GM19455 (cell line): Measurements from ENCODE around the gene SP3.

Experiments
- ATAC-seq: cut with Tn5 transposase; IDR thresholded peaks from one replicate; pipeline ENCODE4 v1.9.1; 2021; ENCODE audit not compliant: unreplicated experiment

SP3 gene

GRCh38 chr2:173968551-173968950, 3.4 kb upstream of the SP3 start:
- ATAC-seq: no peak

GRCh38 chr2:173966274-173967098, 1.3 kb upstream of the SP3 start:
- ATAC-seq: no peak

GRCh38 chr2:173964565-173965371, 405 bp downstream of the SP3 start:
- peak; percentile 30 for ATAC-seq

GRCh38 chr2:173963817-173964564, 1.2 kb downstream of the SP3 start:
- ATAC-seq: peak; percentile 59

GRCh38 chr2:173963323-173963816, 1.8 kb downstream of the SP3 start:
- peak; percentile 25 for ATAC-seq

GRCh38 chr2:173962583-173963110, 2.5 kb downstream of the SP3 start:
- no peak for ATAC-seq

GRCh38 chr2:173962031-173962430, 3.1 kb downstream of the SP3 start:
- ATAC-seq: no peak

GRCh38 chr2:173961346-173961705, 3.8 kb downstream of the SP3 start:
- no peak for ATAC-seq

- no peak for ATAC-seq
These were observed 5.3 kb downstream of the SP3 start for GRCh38 chr2:173959909-173960308.

- ATAC-seq: no peak
These were observed 5.8 kb downstream of the SP3 start for GRCh38 chr2:173959358-173959884.

- no peak for ATAC-seq
These were observed 6.9 kb downstream of the SP3 start for GRCh38 chr2:173958198-173958846.

- no peak for ATAC-seq
These were observed 7.7 kb downstream of the SP3 start for GRCh38 chr2:173957517-173957916.

GRCh38 chr2:173956454-173956853, 8.7 kb downstream of the SP3 start:
- no peak for ATAC-seq

GRCh38 chr2:173955867-173956266, 9.3 kb downstream of the SP3 start:
- no peak for ATAC-seq

GRCh38 chr2:173955004-173955403, 10.2 kb downstream of the SP3 start:
- no peak for ATAC-seq

GRCh38 chr2:173953047-173953424, 12.1 kb downstream of the SP3 start:
- ATAC-seq: no peak

GRCh38 chr2:173952267-173953046, 12.7 kb downstream of the SP3 start:
- ATAC-seq: no peak

- no peak for ATAC-seq
These were observed 16.3 kb downstream of the SP3 start for GRCh38 chr2:173948842-173949241.

- ATAC-seq: no peak
These were observed 17.0 kb downstream of the SP3 start for GRCh38 chr2:173948198-173948597.

GRCh38 chr2:173947131-173947530, 18.0 kb downstream of the SP3 start:
- ATAC-seq: no peak
